Measurements from ENCODE around the gene CTNNA2. TPM values are rescaled to one million over a fixed set of nuclear protein-coding genes. Genes with fewer than 3 reads are reported as not detected.

CTNNA2 gene
- total RNA-seq, 1 experiment from 2014 or later = 0.54 TPM

DNA sequence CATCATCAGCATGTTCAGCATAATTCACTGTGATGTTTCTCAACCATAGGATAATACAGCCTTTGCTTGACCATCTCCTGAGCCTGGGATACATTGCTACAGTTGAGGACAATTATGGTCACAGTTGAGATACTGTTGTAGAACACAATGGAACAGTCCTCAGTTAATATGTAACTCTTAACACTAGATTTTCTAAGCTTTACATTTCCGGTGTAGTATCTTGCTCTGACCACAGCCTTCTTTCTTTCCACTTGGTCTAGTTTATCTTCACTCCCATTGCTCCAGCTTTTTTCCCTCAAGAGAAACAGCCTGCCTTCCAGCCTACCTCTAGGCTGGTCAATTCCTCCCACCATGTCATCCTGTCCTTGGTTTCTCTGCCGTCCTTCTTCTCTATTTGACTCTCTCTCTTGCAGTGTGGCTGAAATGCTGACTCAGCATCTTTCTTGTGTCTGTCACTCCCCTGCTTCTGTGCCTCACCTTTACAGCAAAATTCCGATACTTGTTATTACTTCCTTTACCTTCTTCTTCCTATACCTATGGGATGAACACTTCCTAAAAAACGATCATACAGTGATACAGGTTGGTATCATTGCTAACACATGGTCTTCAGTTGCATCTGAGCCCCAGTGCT is 80.5 kb downstream of the CTNNA2 start:
- H3K4me3 ChIP-seq (ENCODE audit: low read depth in 2 of 2, low read length in 2 of 2) = no peak overlapping the region
- CTCF ChIA-PET = no interaction called here

DNA sequence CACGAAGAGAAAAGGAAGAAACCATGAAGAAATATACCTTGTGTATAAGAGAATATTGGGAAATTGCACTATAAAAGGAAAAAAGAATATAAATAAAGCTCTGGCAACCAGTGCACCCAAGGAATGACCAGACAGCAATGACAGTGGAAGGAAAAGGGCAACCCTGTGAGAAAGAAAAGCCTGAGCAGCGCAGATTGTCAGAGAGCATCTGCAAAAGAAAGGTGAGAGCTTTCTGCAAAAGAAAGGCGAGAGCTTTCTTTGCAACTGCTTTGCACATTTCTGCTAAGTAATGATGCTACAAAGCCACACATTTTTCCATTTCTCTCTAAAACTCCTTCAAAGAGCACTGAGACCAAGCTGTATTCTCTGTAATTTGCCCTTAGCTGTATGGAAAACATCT is 83.6 kb downstream of the CTNNA2 start:
- TF ChIP-seq, protein P1, sequence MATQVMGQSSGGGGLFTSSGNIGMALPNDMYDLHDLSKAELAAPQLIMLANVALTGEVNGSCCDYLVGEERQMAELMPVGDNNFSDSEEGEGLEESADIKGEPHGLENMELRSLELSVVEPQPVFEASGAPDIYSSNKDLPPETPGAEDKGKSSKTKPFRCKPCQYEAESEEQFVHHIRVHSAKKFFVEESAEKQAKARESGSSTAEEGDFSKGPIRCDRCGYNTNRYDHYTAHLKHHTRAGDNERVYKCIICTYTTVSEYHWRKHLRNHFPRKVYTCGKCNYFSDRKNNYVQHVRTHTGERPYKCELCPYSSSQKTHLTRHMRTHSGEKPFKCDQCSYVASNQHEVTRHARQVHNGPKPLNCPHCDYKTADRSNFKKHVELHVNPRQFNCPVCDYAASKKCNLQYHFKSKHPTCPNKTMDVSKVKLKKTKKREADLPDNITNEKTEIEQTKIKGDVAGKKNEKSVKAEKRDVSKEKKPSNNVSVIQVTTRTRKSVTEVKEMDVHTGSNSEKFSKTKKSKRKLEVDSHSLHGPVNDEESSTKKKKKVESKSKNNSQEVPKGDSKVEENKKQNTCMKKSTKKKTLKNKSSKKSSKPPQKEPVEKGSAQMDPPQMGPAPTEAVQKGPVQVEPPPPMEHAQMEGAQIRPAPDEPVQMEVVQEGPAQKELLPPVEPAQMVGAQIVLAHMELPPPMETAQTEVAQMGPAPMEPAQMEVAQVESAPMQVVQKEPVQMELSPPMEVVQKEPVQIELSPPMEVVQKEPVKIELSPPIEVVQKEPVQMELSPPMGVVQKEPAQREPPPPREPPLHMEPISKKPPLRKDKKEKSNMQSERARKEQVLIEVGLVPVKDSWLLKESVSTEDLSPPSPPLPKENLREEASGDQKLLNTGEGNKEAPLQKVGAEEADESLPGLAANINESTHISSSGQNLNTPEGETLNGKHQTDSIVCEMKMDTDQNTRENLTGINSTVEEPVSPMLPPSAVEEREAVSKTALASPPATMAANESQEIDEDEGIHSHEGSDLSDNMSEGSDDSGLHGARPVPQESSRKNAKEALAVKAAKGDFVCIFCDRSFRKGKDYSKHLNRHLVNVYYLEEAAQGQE (IDR thresholded peaks at IDR 0.05; ENCODE audit: insufficient read depth in 1 of 2, low read depth in 2 of 2, low read length in 1 of 2) = no peak
- TF ChIP-seq CTCF (IDR thresholded peaks at IDR 0.05) (no peak), SIN3A (IDR thresholded peaks at IDR 0.05; ENCODE audit: borderline replicate concordance, insufficient read depth, low read depth, low read length) (no peak), POLR2AphosphoS5 (IDR thresholded peaks at IDR 0.05; ENCODE audit: low read depth, low read length) (no peak), TCF7L2 (IDR thresholded peaks at IDR 0.05; ENCODE audit: low read depth, low read length) (no peak)
- Histone ChIP-seq H3K9me3 (ENCODE audit: control insufficient read depth, insufficient read depth, low read depth, low read length) (peaks cover 3% of the 10 kb centered on the region; the same call in 1 of the 2 replicates), H3K27ac (ENCODE audit: low read length) (no peak overlapping the region), H3K4me1 (ENCODE audit: control insufficient read depth, insufficient read depth, low read length) (no peaks in the 10 kb centered on the region), H3K36me3 (ENCODE audit: control insufficient read depth, insufficient read depth, low read length) (no peaks in the 10 kb centered on the region), H3K4me3 (ENCODE audit: low read depth in 2 of 2, low read length in 2 of 2) (no peak overlapping the region), H3K27me3 (ENCODE audit: control insufficient read depth, insufficient read depth, low read length) (no peaks in the 10 kb centered on the region)
- DNase-seq (ENCODE audit: low read depth, low spot score) = no peak
- intact Hi-C loops (cut with micrococcal nuclease; ENCODE audit: unreplicated experiment) = no loop called here
- ATAC-seq = no peak
- CTCF ChIA-PET = no interaction called here
- BruUV-seq (replicated peaks) = no TSS peak
- in situ Hi-C loops (cut with HindIII; ENCODE audit: low pct_unique_long_range_greater_than_20kb, low sequenced_read_pairs) = no loop called here
- POLR2A ChIA-PET = no interaction called here

More for the DNA sequence above, 80.5 kb downstream of the CTNNA2 start:
- ATAC-seq (no peak), DNase-seq (ENCODE audit: low read depth, low spot score) (no peak)
- H3K9me3 ChIP-seq (ENCODE audit: control insufficient read depth, insufficient read depth, low read depth, low read length) = no peaks in the 10 kb centered on the region
- TF ChIP-seq CTCF (IDR thresholded peaks at IDR 0.05) (no peak), TCF7L2 (IDR thresholded peaks at IDR 0.05; ENCODE audit: low read depth, low read length) (no peak), POLR2AphosphoS5 (IDR thresholded peaks at IDR 0.05; ENCODE audit: low read depth, low read length) (no peak), SIN3A (IDR thresholded peaks at IDR 0.05; ENCODE audit: borderline replicate concordance, insufficient read depth, low read depth, low read length) (no peak)
- TF ChIP-seq, protein P1 (IDR thresholded peaks at IDR 0.05; ENCODE audit: insufficient read depth in 1 of 2, low read depth in 2 of 2, low read length in 1 of 2) = no peak
- intact Hi-C loops (cut with micrococcal nuclease; ENCODE audit: unreplicated experiment) (no loop called here), in situ Hi-C loops (cut with HindIII; ENCODE audit: low pct_unique_long_range_greater_than_20kb, low sequenced_read_pairs) (no loop called here)
- POLR2A ChIA-PET = no interaction called here
- H3K27me3 ChIP-seq (ENCODE audit: control insufficient read depth, insufficient read depth, low read length) = no peaks in the 10 kb centered on the region
- H3K4me1 ChIP-seq (ENCODE audit: control insufficient read depth, insufficient read depth, low read length) = no peaks in the 10 kb centered on the region
- no TSS peak for BruUV-seq (replicated peaks)
- no peaks in the 10 kb centered on the region for H3K36me3 ChIP-seq (ENCODE audit: control insufficient read depth, insufficient read depth, low read length)
- H3K27ac ChIP-seq (ENCODE audit: low read length) = no peak overlapping the region

Measured in Panc1 (cell line).